HG03460 (cell line): Measurements from ENCODE around the gene UBAP2.

Experiments used
- ATAC-seq: cut with Tn5 transposase; IDR thresholded peaks from one replicate; pipeline ENCODE4 v1.9.1; 2021; ENCODE audit not compliant: unreplicated experiment

Gene UBAP2

GRCh38 chr9:33880211-33881089, 168.2 kb downstream of the UBAP2 start:
- ATAC-seq, result no peak

GRCh38 chr9:33878691-33879366, 169.9 kb downstream of the UBAP2 start:
- ATAC-seq, result no peak

GRCh38 chr9:33877727-33878489, 170.8 kb downstream of the UBAP2 start:
- ATAC-seq, result no peak
